Amygdala (tissue), 56 donors: Measurements from ENCODE around the gene TTC24.

Experiments
- DNase-seq, 56 donors: peaks; one replicate each; lab custom pipeline; 2025; lab: John Stamatoyannopoulos, UW

TTC24 gene

GRCh38 chr1:156579472-156579871 is at the start of gene TTC24:
Gene TTC24 (plus strand): TSS chr1:156579723. CDS start chr1:156581365, 1,642 bp downstream.
- no peak for DNase-seq

- no peak for DNase-seq
Observed at GRCh38 chr1:156530006-156530405, 49.5 kb upstream of the TTC24 start.

- no peak for DNase-seq
Observed at GRCh38 chr1:156532374-156532773, 47.1 kb upstream of the TTC24 start.

- DNase-seq: no peak
Observed at GRCh38 chr1:156533568-156534220, 45.8 kb upstream of the TTC24 start.

GRCh38 chr1:156534424-156535060 is 45.0 kb upstream of the TTC24 start:
- DNase-seq: no peak

GRCh38 chr1:156537027-156537426 is 42.5 kb upstream of the TTC24 start:
- no peak for DNase-seq

- DNase-seq: no peak
Observed at GRCh38 chr1:156538711-156539440, 40.6 kb upstream of the TTC24 start.

- no peak for DNase-seq
Observed at GRCh38 chr1:156539818-156540355, 39.6 kb upstream of the TTC24 start.

GRCh38 chr1:156540955-156541354 is 38.6 kb upstream of the TTC24 start:
- DNase-seq: no peak

- DNase-seq: no peak
Observed at GRCh38 chr1:156543066-156543465, 36.5 kb upstream of the TTC24 start.

GRCh38 chr1:156544592-156545102 is 34.9 kb upstream of the TTC24 start:
- DNase-seq: peak in 1 of 56 donors; percentile 18

- DNase-seq: no peak
Observed at GRCh38 chr1:156546267-156546666, 33.3 kb upstream of the TTC24 start.

GRCh38 chr1:156547434-156547833 is 32.1 kb upstream of the TTC24 start:
- no peak for DNase-seq

- no peak for DNase-seq
Observed at GRCh38 chr1:156547982-156548381, 31.5 kb upstream of the TTC24 start.

- DNase-seq: no peak
Observed at GRCh38 chr1:156549390-156549789, 30.1 kb upstream of the TTC24 start.

- no peak for DNase-seq
Observed at GRCh38 chr1:156549831-156550230, 29.7 kb upstream of the TTC24 start.

GRCh38 chr1:156550346-156550745 is 29.2 kb upstream of the TTC24 start:
- no peak for DNase-seq

GRCh38 chr1:156551066-156551643 is 28.4 kb upstream of the TTC24 start:
- no peak for DNase-seq

GRCh38 chr1:156551869-156552268 is 27.7 kb upstream of the TTC24 start:
- DNase-seq: no peak

- no peak for DNase-seq
Observed at GRCh38 chr1:156552518-156552917, 27.0 kb upstream of the TTC24 start.

GRCh38 chr1:156552937-156553336 is 26.6 kb upstream of the TTC24 start:
- peak in 17 of 56 donors; percentile 7 to 47 (median 19) for DNase-seq
